HepG2 (cell line): ENCODE data around the gene DIAPH3. TPM values are rescaled to one million over a fixed set of nuclear protein-coding genes. Genes with fewer than 3 reads are reported as not detected.

Experiments used
- ARID2 ChIP-seq: sonication (generic); formaldehyde crosslinking; IDR thresholded peaks from 2 replicates; pipeline ENCODE4 v1.8.1; 2022; ENCODE audit warnings: mild to moderate bottlenecking, missing genetic modification reagents, borderline replicate concordance
- ATF2 ChIP-seq: sonication (generic); formaldehyde crosslinking; IDR thresholded peaks from 2 replicates; pipeline ENCODE4 v1.4.0; 2020; ENCODE audit warnings: missing genetic modification reagents
- BCL3 ChIP-seq: sonication (generic); formaldehyde crosslinking; IDR thresholded peaks from 2 replicates; pipeline ENCODE4 v1.5.1; 2020; ENCODE audit warnings: mild to moderate bottlenecking, missing genetic modification reagents, moderate library complexity
- BRD4 ChIP-seq: sonication (generic); formaldehyde crosslinking; IDR thresholded peaks from 2 replicates; pipeline ENCODE4 v1.4.0; 2020; ENCODE audit warnings: missing genetic modification reagents
- CBX1 ChIP-seq: IDR thresholded peaks from one replicate; pipeline ENCODE4 v1.6.1; 2016; ENCODE audit warnings: antibody characterized with exemption, low read depth
- GATAD1 ChIP-seq: IDR thresholded peaks from 2 replicates; pipeline ENCODE4 v1.6.1; 2016; ENCODE audit warnings: missing genetic modification reagents, missing compliant biosample characterization
- GMEB1 ChIP-seq: sonication (generic); formaldehyde crosslinking; IDR thresholded peaks from 2 replicates; pipeline ENCODE4 v1.5.1; 2020; ENCODE audit warnings: missing genetic modification reagents, mild to moderate bottlenecking, borderline replicate concordance
- HNF4A ChIP-seq: sonication (generic); formaldehyde crosslinking; IDR thresholded peaks from 2 replicates; pipeline ENCODE4 v1.4.0; 2020; ENCODE audit warnings: missing genetic modification reagents
- KLF9 ChIP-seq: IDR thresholded peaks from 2 replicates; pipeline ENCODE4 v1.6.1; 2016; ENCODE audit warnings: low read depth
- MATR3 ChIP-seq: sonication (generic); formaldehyde crosslinking; IDR thresholded peaks from 2 replicates; pipeline ENCODE4 v1.4.0; 2020; ENCODE audit warnings: missing genetic modification reagents
- NFIB ChIP-seq: sonication (generic); formaldehyde crosslinking; IDR thresholded peaks from 2 replicates; pipeline ENCODE4 v1.9.0; 2021; ENCODE audit warnings: missing genetic modification reagents, mild to moderate bottlenecking, borderline replicate concordance
- RBM39 ChIP-seq: fragments of 200-400 bp; formaldehyde crosslinking; IDR thresholded peaks from one replicate; pipeline ENCODE4 v1.6.1; 2018; ENCODE audit warnings: antibody characterized with exemption, mild to moderate bottlenecking, low read depth, low read length; ENCODE audit not compliant: poor library complexity, severe bottlenecking
- SALL2 ChIP-seq: sonication (generic); formaldehyde crosslinking; IDR thresholded peaks from 2 replicates; pipeline ENCODE4 v1.8.1; 2023; ENCODE audit warnings: mild to moderate bottlenecking, missing genetic modification reagents, inconsistent platforms
- SOX13 ChIP-seq, 3 experiments: fragments of 450-650 bp in 1 of 3; sonication (generic) in 1 of 3; formaldehyde crosslinking in 1 of 3; IDR thresholded peaks in 2 of 3; conservative IDR thresholded peaks in 1 of 3; 2 replicates each; pipeline versions ENCODE4 v1.5.0 to v1.6.1; 2016 to 2020; ENCODE audit warnings: antibody characterized with exemption in 1 of 3, mild to moderate bottlenecking in 1 of 3, missing compliant biosample characterization in 1 of 3, missing genetic modification reagents in 1 of 3, moderate library complexity in 1 of 3
- WIZ ChIP-seq: sonication (generic); formaldehyde crosslinking; IDR thresholded peaks from 2 replicates; pipeline ENCODE4 v1.5.1; 2020; ENCODE audit warnings: mild to moderate bottlenecking, missing genetic modification reagents
- ZFP41 ChIP-seq: sonication (generic); formaldehyde crosslinking; IDR thresholded peaks from 2 replicates; pipeline ENCODE4 v1.4.0; 2020; ENCODE audit warnings: mild to moderate bottlenecking, missing genetic modification reagents, borderline replicate concordance
- ZNF136 ChIP-seq: sonication (generic); formaldehyde crosslinking; IDR thresholded peaks from 2 replicates; pipeline ENCODE4 v1.8.1; 2022; ENCODE audit warnings: low read depth, mild to moderate bottlenecking, moderate library complexity, missing genetic modification reagents
- ZNF276 ChIP-seq: sonication (generic); formaldehyde crosslinking; IDR thresholded peaks from 2 replicates; pipeline ENCODE4 v1.4.0; 2020; ENCODE audit warnings: mild to moderate bottlenecking, low read depth, missing genetic modification reagents
- ZNF670 ChIP-seq: sonication (generic); formaldehyde crosslinking; IDR thresholded peaks from 2 replicates; pipeline ENCODE4 v1.8.0; 2022; ENCODE audit warnings: mild to moderate bottlenecking, missing genetic modification reagents, borderline replicate concordance
- ZNF768 ChIP-seq: sonication (generic); formaldehyde crosslinking; IDR thresholded peaks from 2 replicates; pipeline ENCODE4 v1.4.0; 2020; ENCODE audit warnings: missing genetic modification reagents
- ZNF83 ChIP-seq: sonication (generic); formaldehyde crosslinking; IDR thresholded peaks from 2 replicates; pipeline ENCODE4 v1.4.0; 2020; ENCODE audit warnings: missing genetic modification reagents, mild to moderate bottlenecking, borderline replicate concordance
- ZSCAN29 ChIP-seq: sonication (generic); formaldehyde crosslinking; conservative IDR thresholded peaks from 2 replicates; pipeline ENCODE4 v1.4.0; 2020; ENCODE audit warnings: mild to moderate bottlenecking, missing genetic modification reagents
- polyA plus RNA-seq, 8 experiments: library from polyadenylated mRNA; depleted of rRNA in 3 of 8; stranded (reverse) in 7 of 8; unstranded in 1 of 8; fragments of >200 nt; fragmentation: Illumina TruSeq in 4 of 8; extraction: Trizol in 4 of 8; gene quantifications; 2 replicates each; pipeline versions ENCODE4 v1.2.1 to v1.2.3, GENCODE V29; 2011 to 2016; ENCODE audit warnings: low read depth in 4 of 8, missing spikeins in 1 of 8, mixed read lengths in 1 of 8; ENCODE audit not compliant: insufficient read depth in 1 of 8
- total RNA-seq, 5 experiments: library from RNA; depleted of rRNA; stranded (reverse); fragments of >200 nt; fragmentation: Illumina TruSeq; extraction: Trizol; gene quantifications; 2 replicates each; pipeline ENCODE4 v1.2.3, GENCODE V29; 2016; ENCODE audit warnings: low read depth in 1 of 5

DIAPH3 gene
- total and polyA plus RNA-seq, 2 of the 13 experiments (the other 11 are each of a cell fraction or from before 2014, with no cell fraction given) = 4.0 to 9.3 TPM

- TF ChIP-seq BRD4 (CRISPR knock-in tag) (0 out of 2 replicates have a peak, but pooled peaks have one; percentile 31), ZNF83 (no peak), WIZ (CRISPR knock-in tag) (no peak), RBM39 (peak; percentile 89), HNF4A (CRISPR knock-in tag) (no peak), ZNF670 (CRISPR knock-in tag) (peak; percentile 14; the same call in 1 of the 2 replicates), BCL3 (CRISPR knock-in tag) (no peak), CBX1 (no peak), ATF2 (CRISPR knock-in tag) (peak; percentile 69; the same call in 1 of the 2 replicates), GMEB1 (CRISPR knock-in tag) (peak; percentile 75; the same call in 1 of the 2 replicates), SALL2 (CRISPR knock-in tag) (no peak), GATAD1 (CRISPR knock-in tag) (peak; percentile 94), ARID2 (CRISPR knock-in tag) (no peak), ZNF276 (peak; percentile 89; the same call in 1 of the 2 replicates), ZNF136 (CRISPR knock-in tag) (0 out of 2 replicates have a peak, but pooled peaks have one; percentile 23), ZFP41 (CRISPR knock-in tag) (no peak), NFIB (CRISPR knock-in tag) (no peak), SOX13 (IDR thresholded peaks at IDR 0.05) (no peak), SOX13 (CRISPR knock-in tag; conservative IDR thresholded peaks at IDR 0.05 in 1 of 2, IDR thresholded peaks at IDR 0.05 in 1 of 2) (no peak), ZSCAN29 (CRISPR knock-in tag) (peak; percentile 66; the same call in 1 of the 2 replicates), ZNF768 (CRISPR knock-in tag) (no peak; the same call in 1 of the 2 replicates), KLF9 (CRISPR knock-in tag) (no peak), MATR3 (CRISPR knock-in tag) (no peak)
Measured at GRCh38 chr13:60163478-60164233, at the start of gene DIAPH3 (continued).
